BLaER1 (cell line): ENCODE measurements around the gene TPRN.

Experiments used
- H3K27ac ChIP-seq: shearing (Covaris generic); formaldehyde crosslinking; 2 replicates; pipeline ENCODE4 v1.8.1; 2022
- H3K27me3 ChIP-seq: shearing (Covaris generic); formaldehyde crosslinking; 2 replicates; pipeline ENCODE4 v1.8.1; 2022
- H3K36me3 ChIP-seq: shearing (Covaris generic); formaldehyde crosslinking; 2 replicates; pipeline ENCODE4 v1.8.1; 2022
- H3K4me1 ChIP-seq: shearing (Covaris generic); formaldehyde crosslinking; 2 replicates; pipeline ENCODE4 v1.8.1; 2022
- H3K4me2 ChIP-seq: shearing (Covaris generic); formaldehyde crosslinking; 2 replicates; pipeline ENCODE4 v1.8.1; 2022
- H3K4me3 ChIP-seq: shearing (Covaris generic); formaldehyde crosslinking; 2 replicates; pipeline ENCODE4 v1.8.1; 2022
- H3K9ac ChIP-seq: shearing (Covaris generic); formaldehyde crosslinking; 2 replicates; pipeline ENCODE4 v1.8.1; 2022
- H3K9me3 ChIP-seq: shearing (Covaris generic); formaldehyde crosslinking; 2 replicates; pipeline ENCODE4 v1.8.1; 2022
- H4K20me1 ChIP-seq: shearing (Covaris generic); formaldehyde crosslinking; 2 replicates; pipeline ENCODE4 v1.8.1; 2022
- Cebpa-rat ChIP-seq: shearing (Covaris generic); IDR thresholded peaks from 2 replicates; pipeline ENCODE4 v1.8.1; 2022

TPRN gene

DNA sequence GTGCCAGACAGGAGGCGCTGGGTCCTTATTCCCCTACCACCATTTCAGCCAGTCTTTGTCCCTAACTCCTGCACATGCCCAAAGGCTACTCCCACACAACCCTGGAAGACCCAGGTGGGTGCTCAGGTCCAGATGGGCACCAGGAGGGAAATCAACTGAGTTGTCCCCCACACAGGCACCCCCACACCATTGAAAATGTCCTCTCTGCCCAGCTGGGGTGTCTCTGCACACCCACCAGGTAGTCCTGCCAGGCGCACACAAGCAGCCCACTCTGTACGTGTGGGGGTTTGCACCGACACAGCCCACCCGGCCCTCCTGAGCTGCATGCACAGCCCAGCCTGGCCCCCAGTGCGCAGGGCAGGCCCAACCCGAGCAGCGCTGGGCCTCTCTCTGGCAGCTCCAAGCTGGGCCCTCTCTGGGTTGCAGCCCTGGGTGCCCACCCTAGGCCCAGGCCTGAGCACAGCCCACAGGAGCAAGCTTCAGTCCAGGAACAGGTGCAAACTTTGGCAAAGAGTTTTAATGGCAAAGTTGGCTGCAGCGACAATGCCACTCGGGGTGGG is 19.3 kb upstream of the TPRN start:
- Histone ChIP-seq H3K9me3 (no peaks in the 10 kb centered on the region), H3K4me2 (no peak overlapping the region), H3K9ac (0 out of 2 replicates have a peak overlapping the region, but pooled peaks have one; percentile 34), H3K36me3 (peaks cover 47% of the 10 kb centered on the region), H3K27me3 (no peaks in the 10 kb centered on the region), H4K20me1 (peaks cover 8% of the 10 kb centered on the region; the same call in 1 of the 2 replicates), H3K4me1 (peaks cover 45% of the 10 kb centered on the region), H3K4me3 (no peak overlapping the region), H3K27ac (no peak overlapping the region)
- no peak for TF ChIP-seq Cebpa-rat

GRCh38 chr9:137218754-137219271 is 18.3 kb upstream of the TPRN start:
- no peaks in the 10 kb centered on the region for H3K27me3 ChIP-seq
- peaks cover 35% of the 10 kb centered on the region for H3K4me1 ChIP-seq
- H3K36me3 ChIP-seq: peaks cover 58% of the 10 kb centered on the region
- H3K27ac ChIP-seq: no peak overlapping the region
- H3K9ac ChIP-seq: no peak overlapping the region
- H4K20me1 ChIP-seq: peaks cover 8% of the 10 kb centered on the region; the same call in 1 of the 2 replicates
- no peak overlapping the region for H3K4me2 ChIP-seq
- TF ChIP-seq Cebpa-rat: no peak
- no peak overlapping the region for H3K4me3 ChIP-seq
- H3K9me3 ChIP-seq: no peaks in the 10 kb centered on the region

- H3K4me3 ChIP-seq: no peak overlapping the region
- TF ChIP-seq Cebpa-rat: no peak
- peaks cover 33% of the 10 kb centered on the region for H3K4me1 ChIP-seq
- H3K9me3 ChIP-seq: no peaks in the 10 kb centered on the region
- H3K36me3 ChIP-seq: peaks cover 63% of the 10 kb centered on the region
- H3K9ac ChIP-seq: no peak overlapping the region
- no peaks in the 10 kb centered on the region for H3K27me3 ChIP-seq
- 0 out of 2 replicates have a peak overlapping the region, but pooled peaks have one; percentile 63 for H3K27ac ChIP-seq
- H3K4me2 ChIP-seq: peak overlapping the region; percentile 64; the same call in 1 of the 2 replicates
- H4K20me1 ChIP-seq: peaks cover 8% of the 10 kb centered on the region; the same call in 1 of the 2 replicates
Observed at GRCh38 chr9:137218212-137218753, 17.7 kb upstream of the TPRN start.

DNA sequence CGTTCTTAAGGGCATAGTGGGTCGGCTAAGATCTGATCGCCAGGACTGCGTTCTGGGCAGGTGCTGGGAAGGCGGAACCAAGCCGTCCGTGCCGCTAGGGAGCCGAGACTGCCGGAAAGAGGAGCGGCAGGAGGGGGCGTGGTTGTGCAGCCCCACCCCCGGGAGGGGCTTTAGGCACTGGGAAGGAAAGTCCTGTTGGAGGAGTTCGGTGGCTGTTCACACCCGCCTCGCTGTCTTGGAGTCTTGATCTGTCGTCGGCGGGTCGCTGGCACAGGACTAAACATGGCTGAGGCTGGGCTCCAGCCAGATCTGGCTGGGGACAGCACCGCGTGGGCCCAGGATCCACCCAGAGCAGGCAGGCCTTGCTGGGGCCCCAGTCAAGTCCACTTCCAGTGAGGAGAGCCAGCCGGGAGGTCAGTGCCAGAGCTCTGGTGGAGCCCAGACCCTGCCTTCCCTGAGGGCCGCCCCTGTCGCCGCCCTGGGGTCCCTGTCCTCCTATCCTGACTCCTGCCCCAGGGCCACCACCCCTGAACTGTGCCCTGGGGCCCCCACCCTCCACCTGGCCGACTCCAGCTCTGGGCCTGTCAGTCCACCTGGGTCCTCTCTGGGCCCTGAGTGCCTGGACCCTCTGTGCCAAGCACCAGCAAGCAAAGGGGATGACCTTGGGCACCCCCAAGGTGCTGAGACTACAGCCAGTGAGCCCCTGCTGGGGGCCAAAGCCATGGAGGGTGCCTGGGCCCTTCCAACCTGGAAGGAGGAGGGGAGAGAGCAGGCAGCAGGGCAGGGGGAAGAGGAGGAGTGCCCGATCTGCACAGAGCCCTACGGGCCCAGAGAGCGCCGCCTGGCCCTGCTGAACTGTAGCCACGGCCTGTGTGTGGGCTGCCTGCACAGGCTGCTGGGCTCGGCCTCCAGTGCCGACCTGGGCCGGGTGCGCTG is 17.0 kb upstream of the TPRN start:
- Histone ChIP-seq H3K9ac (peak overlapping the region; percentile 65), H3K36me3 (peaks cover 68% of the 10 kb centered on the region), H3K4me3 (peak overlapping the region; percentile 19; the same call in 1 of the 2 replicates), H3K27ac (peak overlapping the region; percentile 63), H3K4me1 (peaks cover 28% of the 10 kb centered on the region), H3K27me3 (no peaks in the 10 kb centered on the region), H3K9me3 (no peaks in the 10 kb centered on the region), H4K20me1 (peaks cover 8% of the 10 kb centered on the region; the same call in 1 of the 2 replicates), H3K4me2 (peak overlapping the region; percentile 64)
- TF ChIP-seq Cebpa-rat: no peak

- peak overlapping the region; percentile 64 for H3K4me2 ChIP-seq
- peaks cover 8% of the 10 kb centered on the region; the same call in 1 of the 2 replicates for H4K20me1 ChIP-seq
- H3K27ac ChIP-seq: peak overlapping the region; percentile 63
- no peaks in the 10 kb centered on the region for H3K9me3 ChIP-seq
- H3K4me1 ChIP-seq: peaks cover 34% of the 10 kb centered on the region
- 0 out of 2 replicates have a peak overlapping the region, but pooled peaks have one; percentile 29 for H3K9ac ChIP-seq
- no peak for TF ChIP-seq Cebpa-rat
- H3K27me3 ChIP-seq: no peaks in the 10 kb centered on the region
- peaks cover 73% of the 10 kb centered on the region for H3K36me3 ChIP-seq
- H3K4me3 ChIP-seq: no peak overlapping the region
Observed at GRCh38 chr9:137216188-137216965, 15.8 kb upstream of the TPRN start.

DNA sequence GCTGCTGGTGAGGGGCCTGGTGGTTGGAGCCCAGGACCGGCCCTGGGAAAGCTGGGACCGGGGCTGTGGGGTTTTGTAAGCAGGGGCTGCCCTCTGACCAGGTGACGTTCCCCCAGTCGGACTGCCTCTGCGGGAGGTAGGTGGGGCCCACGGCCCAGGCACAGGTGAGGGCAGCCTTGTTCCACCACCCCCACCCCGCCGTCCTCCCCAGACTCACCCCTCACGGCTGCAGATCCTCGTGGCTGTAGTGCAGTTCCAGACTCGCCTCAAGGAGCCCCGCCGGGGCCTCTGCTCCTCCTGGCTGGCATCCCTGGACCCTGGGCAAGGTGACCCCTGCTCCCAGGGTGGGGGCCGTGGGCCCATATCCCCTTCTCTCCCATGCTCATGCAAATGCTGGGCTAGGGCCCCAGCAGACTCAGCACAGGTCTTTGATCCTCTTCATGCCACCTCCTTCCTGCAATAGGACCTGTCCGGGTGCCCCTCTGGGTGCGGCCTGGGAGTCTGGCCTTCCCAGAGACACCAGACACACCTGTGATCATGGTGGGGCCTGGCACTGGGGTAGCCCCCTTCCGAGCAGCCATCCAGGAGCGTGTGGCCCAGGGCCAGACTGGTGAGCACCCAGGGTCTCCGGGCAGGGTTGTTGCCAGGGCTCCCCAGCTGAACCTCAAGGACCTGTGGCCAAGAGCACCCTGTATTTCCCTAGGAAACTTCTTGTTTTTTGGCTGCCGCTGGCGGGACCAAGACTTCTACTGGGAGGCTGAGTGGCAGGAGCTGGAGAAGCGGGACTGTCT is 14.8 kb upstream of the TPRN start:
- Histone ChIP-seq H3K4me2 (no peak overlapping the region), H3K36me3 (peaks cover 73% of the 10 kb centered on the region), H3K4me1 (peaks cover 40% of the 10 kb centered on the region), H3K9me3 (no peaks in the 10 kb centered on the region), H3K27me3 (no peaks in the 10 kb centered on the region), H3K27ac (no peak overlapping the region), H3K4me3 (no peak overlapping the region), H4K20me1 (peaks cover 6% of the 10 kb centered on the region; the same call in 1 of the 2 replicates), H3K9ac (no peak overlapping the region)
- no peak for TF ChIP-seq Cebpa-rat

- H3K27me3 ChIP-seq: no peaks in the 10 kb centered on the region
- H4K20me1 ChIP-seq: no peaks in the 10 kb centered on the region; the same call in 1 of the 2 replicates
- no peak overlapping the region for H3K4me2 ChIP-seq
- no peak for TF ChIP-seq Cebpa-rat
- H3K36me3 ChIP-seq: peaks cover 73% of the 10 kb centered on the region
- H3K9me3 ChIP-seq: no peaks in the 10 kb centered on the region
- H3K4me3 ChIP-seq: no peak overlapping the region
- H3K4me1 ChIP-seq: peaks cover 47% of the 10 kb centered on the region
- H3K9ac ChIP-seq: no peak overlapping the region
- no peak overlapping the region for H3K27ac ChIP-seq
Observed at GRCh38 chr9:137214620-137215019, 14.1 kb upstream of the TPRN start.

DNA sequence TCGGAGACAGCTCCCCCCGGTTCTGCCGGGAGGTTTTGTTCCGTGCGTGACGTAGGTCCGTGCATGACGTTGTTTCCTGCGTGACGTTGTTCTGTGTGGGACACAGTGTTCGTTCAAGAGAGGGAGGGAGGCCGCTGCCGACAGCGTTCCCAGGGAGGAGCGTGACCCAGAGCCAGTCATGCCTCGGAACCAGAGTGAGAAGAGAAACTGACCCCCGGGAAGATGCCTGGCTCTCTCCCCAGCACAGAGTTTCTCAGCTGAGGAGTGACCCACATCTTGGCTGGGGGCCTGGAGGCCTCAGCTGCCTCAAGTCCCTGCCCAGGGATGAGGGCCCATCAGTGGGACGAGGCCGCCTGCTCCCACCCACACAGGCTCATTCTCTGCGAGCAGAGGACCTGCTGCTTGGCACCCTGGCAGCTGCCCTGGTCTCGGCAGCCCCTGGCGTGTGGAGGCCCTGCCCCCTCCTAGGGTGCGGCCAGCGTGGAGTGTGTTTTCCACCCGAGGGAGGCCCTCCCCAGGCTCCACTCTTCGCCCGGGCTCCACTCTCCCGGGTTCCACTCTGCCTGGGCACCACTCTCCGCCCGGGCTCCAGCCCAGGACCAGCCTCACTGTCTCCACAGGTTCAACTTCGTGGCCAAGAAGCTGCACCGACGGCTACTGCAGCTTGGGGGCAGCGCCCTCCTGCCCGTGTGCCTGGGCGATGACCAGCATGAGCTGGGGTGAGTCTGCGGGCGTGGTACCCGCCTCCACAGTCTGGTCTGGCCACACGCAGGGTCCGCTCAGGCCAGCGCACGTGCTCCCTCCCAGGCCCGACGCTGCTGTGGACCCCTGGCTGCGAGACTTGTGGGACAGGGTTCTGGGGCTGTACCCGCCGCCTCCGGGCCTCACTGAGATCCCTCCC is 12.9 kb upstream of the TPRN start:
- Histone ChIP-seq H3K4me1 (peaks cover 47% of the 10 kb centered on the region), H3K9me3 (no peaks in the 10 kb centered on the region), H3K4me3 (no peak overlapping the region), H3K27me3 (no peaks in the 10 kb centered on the region), H3K4me2 (no peak overlapping the region), H3K27ac (no peak overlapping the region), H3K36me3 (peaks cover 74% of the 10 kb centered on the region), H4K20me1 (no peaks in the 10 kb centered on the region; the same call in 1 of the 2 replicates), H3K9ac (no peak overlapping the region)
- TF ChIP-seq Cebpa-rat: no peak
